UCSD-AML1 (cell line): Measurements from ENCODE around the gene TSHB.

Experiments used
- DNase-seq: peaks from one replicate; lab custom pipeline; 2025; ENCODE audit not compliant: unreplicated experiment; lab: John Stamatoyannopoulos, UW

TSHB gene

GRCh38 chr1:115059316-115059715 is 29.7 kb downstream of the TSHB start:
- no peak for DNase-seq

DNA sequence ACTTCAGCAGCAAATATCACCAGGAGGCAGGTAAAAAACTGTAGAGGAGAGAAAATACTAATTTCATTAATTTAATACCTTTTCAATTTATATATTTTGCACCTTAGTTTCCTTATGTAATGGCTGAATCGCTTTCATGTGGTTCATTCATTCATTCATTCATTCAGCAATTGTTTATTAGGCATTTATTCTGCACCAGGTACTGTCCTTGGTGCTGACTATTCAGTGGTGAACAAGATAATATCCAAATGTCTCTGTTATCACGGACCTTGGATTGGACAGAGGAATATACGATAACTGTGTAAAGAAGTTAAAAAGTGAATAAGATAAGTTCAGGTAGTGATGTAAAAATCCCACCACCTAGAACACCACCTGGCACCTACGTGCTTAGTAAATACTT is 30.9 kb downstream of the TSHB start:
- DNase-seq, result no peak

GRCh38 chr1:115062542-115063004 is 32.9 kb downstream of the TSHB start:
- DNase-seq, result peak; percentile 83

DNA sequence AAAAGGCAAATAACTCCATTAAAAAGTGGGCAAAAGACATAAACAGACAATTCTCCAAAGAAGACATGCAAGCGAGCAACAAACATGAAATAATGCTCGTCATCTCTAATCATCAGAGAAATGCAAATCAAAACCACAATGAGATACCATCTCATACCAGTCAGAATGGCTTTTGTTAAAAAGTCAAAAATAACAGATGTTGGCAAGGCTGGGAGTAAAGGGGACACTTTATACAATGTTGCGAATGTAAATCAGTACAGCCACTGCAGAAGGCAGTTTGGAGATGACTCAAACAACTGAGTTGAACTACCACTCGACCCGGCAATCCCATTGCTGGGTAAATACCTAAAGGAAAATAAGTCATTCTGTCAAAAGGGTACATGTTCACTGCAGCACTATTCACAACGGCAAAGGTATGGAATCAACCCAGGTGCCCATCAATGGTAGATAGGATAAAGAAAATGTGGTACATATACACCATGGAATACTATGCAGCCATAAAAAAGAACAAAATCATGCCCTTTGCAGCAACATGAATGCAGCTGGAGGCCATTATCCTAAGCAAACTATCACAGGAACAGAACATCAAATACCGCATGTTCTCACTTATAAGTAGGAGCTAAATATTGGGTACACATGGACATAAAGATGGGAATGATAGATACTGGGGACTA is 33.7 kb downstream of the TSHB start:
- DNase-seq, result no peak

- DNase-seq, result no peak
These were observed 34.8 kb downstream of the TSHB start for GRCh38 chr1:115064461-115064860.

DNA sequence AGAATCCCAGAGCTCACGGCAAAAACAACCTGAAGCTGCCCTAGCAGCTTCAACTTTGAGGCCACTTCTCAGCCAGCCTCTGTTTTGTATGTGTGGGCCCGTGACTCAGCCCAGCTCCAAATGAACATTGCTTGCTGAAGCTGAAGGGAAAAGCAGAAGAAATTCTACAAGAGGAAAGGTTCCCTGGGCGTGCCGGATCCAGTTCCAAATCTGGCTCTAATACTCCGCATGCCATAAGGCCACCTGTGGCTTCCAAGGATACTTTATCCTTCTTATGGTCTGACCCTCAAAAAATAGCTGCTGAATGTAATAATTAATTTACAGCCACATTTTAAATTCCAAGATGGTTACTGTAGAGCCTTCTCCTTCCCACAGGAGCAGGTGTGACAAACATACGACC is 35.4 kb downstream of the TSHB start:
- DNase-seq, result no peak

GRCh38 chr1:115067161-115067859 is 37.7 kb downstream of the TSHB start:
- DNase-seq, result no peak

DNA sequence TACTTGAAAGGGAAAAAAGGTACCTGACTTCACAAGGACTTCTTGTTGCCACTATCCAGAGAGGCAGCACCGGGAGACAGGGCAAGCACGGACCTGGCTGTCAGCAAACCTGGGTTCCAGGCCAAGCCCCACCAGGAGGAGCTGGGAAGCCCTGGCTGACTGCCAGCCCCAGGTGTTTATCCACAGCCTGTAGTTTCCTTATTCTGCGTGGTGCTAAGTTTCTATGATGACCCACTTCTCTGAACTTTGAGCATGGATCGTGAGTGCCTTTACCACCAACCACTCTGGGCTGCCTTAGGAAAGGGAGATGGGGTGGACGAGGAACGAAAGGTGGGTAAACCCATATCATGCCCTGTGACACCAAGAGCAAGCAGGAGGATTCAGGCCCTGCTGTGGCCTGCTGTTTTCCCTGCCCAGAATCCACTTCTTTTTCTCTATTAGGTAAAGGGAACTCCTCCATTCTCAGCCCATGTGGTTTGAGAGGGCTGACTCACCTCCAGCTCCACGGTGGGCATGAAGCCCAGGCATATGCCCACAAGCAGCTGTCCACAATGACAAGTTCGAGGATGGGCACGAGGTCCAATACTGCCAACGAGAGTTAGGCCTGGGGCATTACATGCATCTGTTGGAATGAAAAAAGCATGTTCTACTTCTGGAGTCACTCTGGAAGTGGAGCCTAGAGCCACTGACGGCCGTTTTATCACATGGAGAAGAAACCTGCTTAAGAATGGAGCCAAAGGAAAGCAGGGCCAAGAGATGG is 39.4 kb downstream of the TSHB start:
- no peak for DNase-seq

DNA sequence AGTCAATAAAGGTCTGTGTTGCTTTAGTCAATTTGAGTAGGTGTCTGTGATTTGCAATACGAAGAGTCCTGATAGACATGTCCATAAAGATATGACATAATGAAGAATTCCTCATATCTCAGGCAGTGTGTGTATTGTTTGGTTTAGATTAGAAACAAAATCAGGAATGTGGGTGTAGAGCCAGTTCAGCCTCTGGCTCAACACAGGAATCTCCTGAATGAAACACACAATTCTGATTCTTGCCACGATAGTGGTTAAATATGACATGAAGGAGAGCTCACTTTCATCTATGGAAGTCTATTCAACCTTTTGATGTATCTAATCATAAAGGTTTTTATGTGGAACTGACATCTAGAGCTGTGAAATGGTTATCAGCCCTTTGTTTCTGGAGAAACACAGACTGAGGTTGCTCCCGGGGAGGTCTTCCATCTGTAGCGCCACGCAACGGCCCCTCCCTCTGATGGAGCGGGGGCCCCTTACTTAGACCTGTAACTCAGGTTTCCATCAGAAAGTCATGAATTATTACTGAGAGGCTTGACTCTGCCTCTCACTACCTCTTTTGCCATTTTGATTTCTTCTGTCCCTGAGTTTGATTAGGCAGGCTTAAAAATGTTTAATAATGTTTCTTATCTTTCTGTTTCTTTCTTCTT is 40.2 kb downstream of the TSHB start:
- DNase-seq, result no peak

DNA sequence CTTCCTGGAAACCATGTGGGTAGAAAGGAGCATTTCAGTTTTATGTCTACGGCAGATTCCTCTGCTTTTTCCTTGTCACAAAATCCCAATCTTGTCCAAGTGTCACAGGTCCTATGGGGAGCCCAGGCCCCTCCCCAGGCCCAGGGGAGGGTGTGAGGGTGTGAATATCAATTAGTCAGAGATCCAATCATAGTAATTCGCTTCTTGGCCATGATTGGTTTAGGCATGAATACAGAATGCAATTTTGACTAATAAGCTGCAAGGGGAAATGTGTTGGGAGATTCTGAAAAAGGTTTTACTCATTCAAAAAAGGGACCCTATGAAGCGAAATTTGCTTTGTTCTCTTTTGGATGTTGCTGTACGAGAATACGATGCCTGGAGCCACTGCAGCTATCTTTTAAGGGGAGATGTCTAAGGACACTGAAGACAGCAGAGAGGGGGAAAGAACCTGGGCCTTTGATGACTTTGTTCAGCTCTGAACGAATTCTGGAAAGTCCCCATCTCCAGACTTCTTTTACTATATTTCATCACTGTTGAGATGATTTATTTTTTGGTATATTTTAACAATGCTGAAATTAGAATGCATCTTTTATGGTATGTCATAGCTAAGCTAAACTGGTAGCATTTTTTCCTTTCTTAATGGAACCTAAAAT is 41.5 kb downstream of the TSHB start:
- DNase-seq, result no peak

GRCh38 chr1:115073298-115074087 is 43.9 kb downstream of the TSHB start:
- no peak for DNase-seq

- no peak for DNase-seq
These were observed 45.4 kb downstream of the TSHB start for GRCh38 chr1:115074839-115075534.

DNA sequence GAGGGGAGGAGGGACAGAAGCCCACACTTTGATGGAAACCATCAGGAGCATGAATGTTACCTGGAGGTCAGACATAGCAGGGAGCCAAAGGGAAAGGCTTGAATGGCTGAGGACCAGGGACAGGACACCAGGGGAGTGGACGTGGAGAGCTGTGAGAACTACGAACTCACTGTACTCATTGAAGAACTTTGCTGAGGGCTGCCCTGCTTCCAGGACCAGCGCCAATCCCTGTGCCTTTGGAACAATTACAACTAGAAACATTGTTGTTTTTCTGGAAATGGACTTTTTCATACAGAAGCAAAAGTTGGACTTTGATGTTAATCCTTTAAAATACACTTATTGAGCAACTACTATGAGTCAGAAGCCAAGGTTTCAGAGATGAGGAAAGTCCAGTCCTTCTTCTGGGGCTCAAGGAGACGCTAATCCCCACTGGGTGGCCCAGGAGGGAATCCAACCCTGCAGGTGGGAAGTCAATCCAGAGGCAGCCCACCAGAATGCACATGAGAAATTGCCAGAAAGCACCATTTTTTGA is 46.8 kb downstream of the TSHB start:
- DNase-seq, result no peak

GRCh38 chr1:115077286-115077983 is 47.8 kb downstream of the TSHB start:
- DNase-seq, result no peak

DNA sequence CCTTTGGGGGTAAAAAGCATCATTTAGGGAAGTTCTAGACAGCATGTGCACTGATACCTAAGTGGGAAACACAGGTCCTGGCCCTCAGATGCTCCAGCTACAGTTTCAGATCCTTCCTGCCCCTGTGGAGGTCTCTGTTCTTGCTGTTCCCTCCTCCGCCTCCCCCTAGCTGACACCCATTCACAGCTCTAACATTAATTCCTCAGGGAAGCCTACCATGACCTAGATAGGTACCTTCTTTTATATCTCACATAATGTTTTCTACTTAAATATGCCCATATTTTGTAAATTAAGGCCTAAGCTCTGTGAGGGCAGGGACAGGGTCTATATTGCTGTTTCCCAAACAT is 48.3 kb downstream of the TSHB start:
- DNase-seq, result no peak

DNA sequence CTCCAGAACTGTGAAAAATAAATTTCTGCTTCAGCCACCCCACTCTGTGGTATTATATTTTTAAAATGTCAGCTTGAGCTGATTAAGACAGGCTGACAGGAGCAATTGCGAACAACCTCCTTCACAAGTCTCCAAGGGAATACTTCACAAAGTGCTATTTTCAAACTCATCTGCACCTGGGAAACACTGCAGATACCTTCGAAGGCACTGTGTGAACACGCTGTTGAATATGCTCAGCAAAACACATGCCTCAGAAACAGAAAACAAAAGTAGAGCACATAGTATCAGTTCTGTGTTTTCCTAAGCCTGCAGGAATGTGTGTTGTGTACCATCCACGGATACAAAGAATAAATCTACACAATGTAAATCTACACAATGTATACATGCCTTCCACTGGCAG is 49.1 kb downstream of the TSHB start:
- no peak for DNase-seq

DNA sequence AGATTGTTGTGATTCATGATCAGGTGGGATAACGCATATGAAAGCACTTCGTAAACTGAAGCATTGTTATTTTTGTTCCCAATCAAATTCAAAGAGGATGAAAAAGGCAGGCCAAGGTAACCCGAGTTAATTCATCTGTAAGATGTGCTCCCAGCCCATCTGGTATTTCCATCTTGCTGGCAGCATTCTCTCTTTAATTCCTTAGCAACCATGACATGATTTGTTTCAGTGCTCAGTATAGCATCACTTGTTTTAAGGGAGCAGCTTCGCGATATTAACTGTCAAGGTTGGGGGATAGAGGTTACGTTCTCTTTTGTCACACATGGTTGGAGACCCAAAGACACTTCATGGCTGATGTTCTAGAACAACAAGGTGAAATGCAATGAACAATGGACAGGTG is 53.3 kb downstream of the TSHB start:
- no peak for DNase-seq
